ENCODE data around the gene ATF2.

GRCh38 chr2:175030380-175031271 is 137.4 kb downstream of the ATF2 start:
- no peak for TF ChIP-seq ATF3 (IDR thresholded peaks at IDR 0.05; ENCODE audit: insufficient read depth, low read depth, low read length)
- TF ChIP-seq CTCF (IDR thresholded peaks at IDR 0.05; ENCODE audit: control extremely low read depth in 1 of 3, insufficient read depth in 1 of 3, low read depth in 1 of 3, low read length in 3 of 3): peak; percentile 56 to 70 (median 60)
- no peak for TF ChIP-seq BRCA1 (IDR thresholded peaks at IDR 0.05; ENCODE audit: low read depth, low read length)
- TF ChIP-seq HDAC2 (IDR thresholded peaks at IDR 0.05; ENCODE audit: borderline replicate concordance in 1 of 2, low read depth in 2 of 2, low read length in 2 of 2): no peak
- no peak for TF ChIP-seq JUND (IDR thresholded peaks at IDR 0.05; ENCODE audit: low read length)
